A172 (cell line): Measurements from ENCODE around the gene INPP5D. TPM values are rescaled to one million over a fixed set of nuclear protein-coding genes. Genes with fewer than 3 reads are reported as not detected.

Experiments used
- total RNA-seq: library from RNA; depleted of rRNA; stranded (reverse); fragments of >200 nt; shearing (Covaris generic); gene quantifications from 2 replicates; pipeline ENCODE4 v1.2.3, GENCODE V29; 2014; rRNA removed

The INPP5D gene
- total RNA-seq, 1 experiment from 2014 or later = 0.84 TPM

Other genes starting within 250 kb of the INPP5D start
- gene SNORC, start 190.1 kb upstream of the INPP5D start, total RNA-seq = 0.17 and 0.86 TPM in 2 replicates
- 33.3 and 37.5 TPM in 2 replicates for gene NGEF, start 47.1 kb upstream of the INPP5D start, total RNA-seq
- gene NEU2, start 27.7 kb upstream of the INPP5D start, total RNA-seq = not detected in 2 replicates
- gene ATG16L1, start 191.3 kb downstream of the INPP5D start, total RNA-seq = 42.3 and 53.6 TPM in 2 replicates
- gene SAG, start 247.5 kb downstream of the INPP5D start, total RNA-seq = not detected in 2 replicates